HTERT RPE-1 (cell line): ENCODE measurements around the gene TNFAIP3.

ENCODE experiments used
- in situ Hi-C: fragments of 300-500 bp; cut with MboI; formaldehyde crosslinking; loops from 4 replicates; pipeline ENCODE4 v1.14.3; 2020; ENCODE audit warnings: low sequenced_read_pairs

TNFAIP3 gene

GRCh38 chr6:137896647-137897046, 29.6 kb downstream of the TNFAIP3 start:
- in situ Hi-C loops: no loop called here

DNA sequence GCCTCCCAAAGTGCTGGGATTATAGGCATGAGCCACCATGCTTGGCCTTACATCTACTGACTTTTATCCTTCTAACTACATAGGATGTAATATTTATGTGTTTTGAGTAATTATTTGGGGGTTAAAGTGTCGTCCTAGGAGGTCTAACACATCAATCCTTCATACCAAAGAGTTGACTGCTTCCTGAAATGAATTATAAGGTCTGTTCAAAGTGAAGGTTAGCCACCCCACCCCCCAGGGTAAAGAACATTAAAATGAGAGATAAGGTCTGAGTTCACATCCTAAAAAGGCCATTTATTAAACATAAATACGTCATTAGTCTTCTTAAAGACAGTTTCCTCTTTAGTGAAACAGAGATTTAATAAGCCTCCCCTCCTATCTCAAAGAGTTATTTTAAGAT, 33.8 kb downstream of the TNFAIP3 start:
- in situ Hi-C loops: no loop called here

GRCh38 chr6:137901454-137901853, 34.4 kb downstream of the TNFAIP3 start:
- in situ Hi-C loops: no loop called here

DNA sequence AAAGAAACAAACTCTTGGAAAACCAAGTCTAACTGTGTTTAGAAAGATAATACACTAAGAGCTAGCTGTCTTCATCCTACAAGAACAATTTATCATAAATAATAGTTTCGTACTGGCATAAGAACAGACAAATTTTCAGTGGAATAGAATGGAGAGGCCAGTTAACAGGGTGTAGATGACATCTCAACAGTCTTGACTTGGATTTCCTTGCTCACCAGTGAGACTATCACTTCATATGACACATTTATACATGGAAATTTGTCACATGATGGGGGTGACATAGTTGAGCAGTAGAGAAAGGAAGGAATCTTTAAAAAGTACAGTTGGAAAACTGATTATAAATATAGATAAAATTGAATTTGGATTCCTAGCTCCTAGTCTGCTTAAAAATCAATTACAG, 35.6 kb downstream of the TNFAIP3 start:
- in situ Hi-C loops: no loop called here

- in situ Hi-C loops: no loop called here
Observed at GRCh38 chr6:137903274-137903932, 36.3 kb downstream of the TNFAIP3 start.

- in situ Hi-C loops: no loop called here
Observed at GRCh38 chr6:137903933-137904821, 37.1 kb downstream of the TNFAIP3 start.

DNA sequence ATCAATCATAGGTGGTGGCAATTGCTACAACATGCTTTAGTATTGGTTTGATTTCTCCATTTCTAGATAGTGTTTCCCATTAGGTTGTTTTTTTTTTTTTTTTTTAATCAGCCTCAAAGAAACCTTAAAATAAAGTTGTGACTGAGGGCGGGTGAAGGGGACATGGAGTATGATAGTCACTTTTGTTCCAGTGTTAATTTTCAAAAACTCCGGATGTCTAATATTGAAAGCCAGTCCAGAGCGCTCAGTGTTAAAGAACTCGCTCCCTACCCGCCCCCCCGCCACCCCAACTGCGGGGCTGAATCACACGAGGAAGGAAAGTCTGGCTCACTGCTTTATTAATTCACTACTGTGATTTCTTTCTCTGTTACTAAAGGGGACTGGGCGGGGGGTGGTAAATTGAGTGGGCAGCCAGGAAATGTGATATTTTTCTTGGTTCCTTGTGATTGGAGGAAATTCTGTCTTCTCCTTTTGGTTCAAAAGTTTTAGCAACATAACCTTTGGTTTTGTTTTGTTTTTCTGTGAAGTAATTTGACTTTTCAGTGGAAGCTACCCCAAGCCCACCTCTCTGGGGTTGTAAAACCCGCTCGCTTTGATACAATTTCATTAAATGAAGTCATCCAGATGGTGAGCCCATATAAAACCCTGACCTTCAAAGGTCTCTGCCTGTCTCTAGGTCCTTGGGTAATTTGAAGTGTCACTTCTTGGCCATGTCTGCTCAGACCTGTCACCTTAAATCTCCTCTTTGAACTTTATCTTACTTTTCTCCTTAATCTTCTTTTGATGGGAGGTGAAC, 38.0 kb downstream of the TNFAIP3 start:
- in situ Hi-C loops: no loop called here

- in situ Hi-C loops: no loop called here
Observed at GRCh38 chr6:137906020-137906472, 39.0 kb downstream of the TNFAIP3 start.

GRCh38 chr6:137907170-137907569, 40.1 kb downstream of the TNFAIP3 start:
- in situ Hi-C loops: no loop called here

DNA sequence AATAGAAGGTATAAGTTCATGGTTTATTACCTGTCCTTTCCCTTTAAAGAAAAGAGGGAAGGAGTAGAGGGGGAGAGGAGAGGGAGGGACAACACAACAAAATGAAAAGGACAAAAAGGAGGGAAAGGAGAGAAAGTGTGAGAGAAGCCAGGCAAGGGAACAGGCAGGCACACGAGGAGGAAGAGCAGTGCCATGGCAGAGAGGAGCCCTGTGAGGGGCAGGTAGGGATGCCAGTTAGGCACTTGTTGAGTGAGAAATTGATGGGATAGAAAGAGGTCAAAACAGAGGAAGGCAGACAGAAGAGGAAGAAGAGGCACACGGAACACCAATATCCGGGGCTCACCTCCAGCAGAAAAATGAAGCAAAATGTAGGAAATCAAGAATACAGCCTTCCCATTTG, 42.5 kb downstream of the TNFAIP3 start:
- in situ Hi-C loops: no loop called here

- in situ Hi-C loops: no loop called here
Observed at GRCh38 chr6:137910424-137910834, 43.4 kb downstream of the TNFAIP3 start.

DNA sequence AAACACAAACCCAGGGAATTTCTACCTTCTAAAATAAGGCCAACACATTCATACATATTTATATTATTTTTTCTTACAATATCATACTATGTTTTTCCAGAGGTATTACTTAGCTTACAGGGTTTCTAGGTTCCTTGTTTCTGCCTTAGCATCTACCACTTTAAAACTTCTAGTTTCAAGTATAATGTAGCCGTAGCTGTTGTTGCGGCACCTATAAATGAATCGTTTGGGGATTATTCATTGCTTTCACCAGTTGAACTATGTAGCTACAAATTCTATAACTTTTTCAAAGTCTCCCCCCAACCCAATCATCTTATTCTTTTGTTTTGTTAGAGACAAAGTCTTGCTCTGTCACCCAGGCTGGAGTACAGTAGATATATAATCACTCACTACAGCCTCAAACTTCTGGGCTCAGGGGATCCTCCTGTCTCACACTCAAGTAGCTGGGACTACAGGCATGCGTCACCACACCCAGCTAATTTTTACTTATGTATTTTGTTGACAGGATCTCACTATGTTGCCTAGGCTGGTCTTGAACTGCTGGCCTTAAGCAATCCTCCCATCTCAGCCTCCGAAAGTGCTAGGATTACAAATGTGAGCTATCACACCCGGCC, 43.9 kb downstream of the TNFAIP3 start:
- in situ Hi-C loops: no loop called here

DNA sequence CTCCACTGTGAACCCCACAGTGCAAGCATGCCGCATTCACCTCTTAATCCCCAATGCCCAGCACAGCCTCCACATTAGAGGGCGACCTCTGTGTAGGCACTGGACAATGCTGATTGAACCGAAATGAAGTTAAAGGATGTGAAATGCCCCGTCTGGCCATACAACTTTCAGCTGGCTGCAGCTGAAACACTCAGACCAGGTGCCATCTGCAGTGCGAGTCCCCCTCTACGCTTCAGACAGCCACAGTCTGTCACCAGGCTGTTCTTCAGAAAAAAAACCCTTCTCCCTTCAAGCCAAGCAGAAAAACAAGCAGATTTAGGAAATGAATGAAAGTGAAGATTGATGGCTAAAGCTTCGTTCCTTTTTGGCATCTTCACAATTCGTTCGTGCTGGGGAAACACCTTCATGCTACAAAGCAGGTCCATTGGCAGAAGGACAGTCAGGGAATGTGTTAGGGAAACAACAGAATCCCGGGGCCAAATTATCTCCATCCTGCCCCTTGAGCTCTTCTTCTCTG, 44.7 kb downstream of the TNFAIP3 start:
- in situ Hi-C loops: no loop called here

DNA sequence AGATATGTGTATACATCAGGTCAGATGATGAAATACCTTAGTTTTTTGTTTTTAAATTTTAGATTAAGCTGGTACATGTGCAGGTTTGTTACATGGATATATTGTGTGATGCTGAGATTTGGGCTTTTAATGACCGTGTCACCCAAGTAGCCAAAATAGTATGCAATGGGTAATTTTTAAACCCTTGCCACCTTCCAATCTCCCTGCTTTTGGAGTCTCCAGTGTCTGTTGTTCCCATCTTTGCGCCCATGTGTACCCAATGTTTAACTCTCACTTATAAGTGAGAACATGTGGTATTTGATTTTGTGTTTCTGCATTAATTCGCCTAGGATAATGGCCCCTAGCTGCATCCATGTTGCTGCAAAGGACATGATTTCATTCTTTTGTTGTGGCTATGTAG, 45.8 kb downstream of the TNFAIP3 start:
- in situ Hi-C loops: no loop called here

GRCh38 chr6:137913434-137913833, 46.4 kb downstream of the TNFAIP3 start:
- in situ Hi-C loops: no loop called here

DNA sequence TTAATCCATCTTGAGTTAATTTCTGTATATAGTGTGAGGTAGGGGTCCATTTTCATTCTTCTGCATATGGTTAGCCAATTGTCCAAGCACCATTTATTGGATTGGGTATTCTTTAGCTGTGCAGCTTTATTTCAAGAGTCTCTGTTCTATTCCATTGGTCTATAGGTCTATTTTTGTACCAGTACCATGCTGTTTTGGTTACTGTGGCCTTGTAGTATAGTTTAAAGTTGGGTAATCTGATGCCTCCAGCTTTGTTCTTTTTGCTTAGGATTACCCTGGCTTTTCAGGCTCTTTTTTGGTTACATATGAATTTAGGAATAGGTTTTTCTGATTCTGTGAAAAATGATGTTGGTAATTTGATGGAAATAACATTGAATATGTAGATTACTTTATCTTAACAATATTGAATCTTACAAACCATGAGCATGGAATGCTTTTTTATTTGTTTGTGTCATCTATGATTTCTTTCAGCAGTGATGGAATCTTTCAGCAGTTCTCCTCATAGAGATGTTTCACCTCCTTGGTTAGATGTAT, 47.0 kb downstream of the TNFAIP3 start:
- in situ Hi-C loops: no loop called here

DNA sequence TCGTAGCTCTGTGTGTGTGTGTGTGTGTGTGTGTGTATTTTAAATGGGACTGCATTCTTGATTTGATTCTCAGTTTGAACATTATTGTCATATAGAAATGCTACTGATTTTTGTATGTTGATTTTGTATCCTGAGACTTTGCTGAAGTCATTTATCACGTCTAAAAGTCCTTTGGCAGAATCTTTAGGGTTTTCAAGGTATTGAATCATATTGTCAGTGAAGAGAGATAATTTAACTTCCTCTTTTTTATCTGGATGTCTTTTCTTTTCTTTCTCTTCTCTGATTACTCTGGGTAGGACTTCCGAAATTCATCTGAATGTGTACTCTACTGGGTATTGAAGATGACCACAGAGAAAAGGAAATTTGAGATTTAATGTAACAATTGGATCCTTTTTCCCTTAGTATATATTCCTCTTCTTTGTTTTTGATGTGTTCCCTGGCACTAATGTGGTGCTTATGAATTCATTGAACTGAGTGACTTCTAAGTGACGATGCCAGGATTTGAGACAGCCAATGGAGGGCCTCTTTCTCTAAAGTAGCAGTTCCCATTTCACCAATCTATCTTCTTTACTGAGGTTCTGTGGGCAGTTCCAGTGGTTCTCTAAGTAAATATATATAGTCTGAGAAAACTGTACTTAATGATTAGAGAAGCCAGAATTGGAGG, 47.6 kb downstream of the TNFAIP3 start:
- in situ Hi-C loops: no loop called here

DNA sequence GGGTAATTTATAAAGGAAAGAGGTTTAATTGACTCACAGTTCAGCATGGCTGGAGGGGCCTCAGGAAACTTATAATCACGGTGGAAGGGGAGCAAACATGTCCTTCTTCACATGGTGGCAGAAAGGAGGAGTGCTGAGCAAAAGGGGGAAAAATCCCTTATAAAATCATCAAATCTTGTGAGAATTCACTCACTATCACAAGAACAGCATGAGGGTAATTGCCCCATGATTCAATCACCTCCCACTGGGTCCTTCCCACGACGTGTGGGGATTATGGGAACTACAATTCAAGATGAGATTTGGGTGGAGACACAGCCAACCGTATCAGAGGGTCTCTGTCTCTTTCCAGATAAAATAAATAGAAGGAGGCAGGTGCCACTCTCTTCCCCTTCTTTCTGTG, 48.7 kb downstream of the TNFAIP3 start:
- in situ Hi-C loops: no loop called here

- in situ Hi-C loops: no loop called here
Observed at GRCh38 chr6:137917551-137918325, 50.7 kb downstream of the TNFAIP3 start.
